ENCODE measurements around the gene ZFAND6. TPM values are rescaled to one million over a fixed set of nuclear protein-coding genes. Genes with fewer than 3 reads are reported as not detected.
"Not testable (repeated sequence)": the region's sequence is repeated elsewhere in the genome, so short reads cannot be mapped to it uniquely, and the experiment has no call there.

Gene ZFAND6
- total RNA-seq, 1 donor from 2014 or later, result 46.8 TPM

- no peaks in the 10 kb centered on the region for H3K36me3 Mint-ChIP-seq (ENCODE audit: low read depth)
- peaks cover 29% of the 10 kb centered on the region for H3K4me1 Mint-ChIP-seq (ENCODE audit: low read depth)
- no peaks in the 10 kb centered on the region for H3K9me3 Mint-ChIP-seq (ENCODE audit: low read depth)
- peak within 1 kb of the TSS; percentile 92 for H3K27ac Mint-ChIP-seq (ENCODE audit: unreplicated experiment)
- no peaks in the 10 kb centered on the region for H3K27me3 Mint-ChIP-seq (ENCODE audit: low read depth)
- DNase-seq (ENCODE audit: low spot score), result no peak
- peak within 1 kb of the TSS; percentile 79 for H3K4me3 Mint-ChIP-seq (ENCODE audit: unreplicated experiment)
- no peak for TF ChIP-seq CTCF (IDR thresholded peaks at IDR 0.05)
Observed at GRCh38 chr15:80152896-80153876, 93.7 kb downstream of the ZFAND6 start, which contains the start of gene FAH. Gene FAH, plus strand, starts transcription at chr15:80152999. Its CDS starts 56 bp downstream, at chr15:80153055.

GRCh38 chr15:80153900-80154299 is 94.4 kb downstream of the ZFAND6 start:
- Mint-ChIP-seq H3K27me3 (ENCODE audit: low read depth) (no peaks in the 10 kb centered on the region), H3K27ac (ENCODE audit: unreplicated experiment) (peak overlapping the region; percentile 92), H3K9me3 (ENCODE audit: low read depth) (no peaks in the 10 kb centered on the region), H3K4me1 (ENCODE audit: low read depth) (peaks cover 29% of the 10 kb centered on the region), H3K36me3 (ENCODE audit: low read depth) (no peaks in the 10 kb centered on the region), H3K4me3 (ENCODE audit: unreplicated experiment) (peak overlapping the region; percentile 79)
- DNase-seq (ENCODE audit: low spot score), result no peak
- TF ChIP-seq CTCF (IDR thresholded peaks at IDR 0.05), result no peak

- Mint-ChIP-seq H3K27me3 (ENCODE audit: low read depth) (no peaks in the 10 kb centered on the region), H3K4me3 (ENCODE audit: unreplicated experiment) (no peak overlapping the region), H3K9me3 (ENCODE audit: low read depth) (no peaks in the 10 kb centered on the region), H3K27ac (ENCODE audit: unreplicated experiment) (no peak overlapping the region), H3K36me3 (ENCODE audit: low read depth) (no peaks in the 10 kb centered on the region), H3K4me1 (ENCODE audit: low read depth) (peaks cover 29% of the 10 kb centered on the region)
- DNase-seq (ENCODE audit: low spot score), result no peak
- TF ChIP-seq CTCF (IDR thresholded peaks at IDR 0.05), result no peak
Observed at GRCh38 chr15:80154336-80154735, 94.9 kb downstream of the ZFAND6 start.

DNA sequence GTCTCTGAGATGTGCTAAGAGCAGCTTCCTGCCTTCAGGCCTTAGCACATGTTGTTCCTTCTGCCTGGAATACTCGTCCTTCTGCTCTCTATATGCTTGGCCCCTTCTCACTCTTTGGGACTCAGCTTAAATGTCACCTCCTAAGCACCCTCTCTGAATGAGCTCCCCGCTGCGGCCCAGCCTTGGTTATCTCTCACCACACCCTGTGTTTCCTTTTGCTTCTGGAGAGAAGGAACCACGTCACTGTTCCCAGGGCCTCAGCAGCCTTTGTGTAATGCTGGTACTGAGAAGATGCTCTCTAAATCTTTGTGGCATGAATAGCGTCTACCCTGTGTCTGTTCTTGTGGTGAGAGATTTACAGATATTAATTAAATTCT is 95.5 kb downstream of the ZFAND6 start:
- Mint-ChIP-seq H3K4me3 (ENCODE audit: unreplicated experiment) (no peak overlapping the region), H3K27ac (ENCODE audit: unreplicated experiment) (no peak overlapping the region)
- no peak for DNase-seq (ENCODE audit: low spot score)

DNA sequence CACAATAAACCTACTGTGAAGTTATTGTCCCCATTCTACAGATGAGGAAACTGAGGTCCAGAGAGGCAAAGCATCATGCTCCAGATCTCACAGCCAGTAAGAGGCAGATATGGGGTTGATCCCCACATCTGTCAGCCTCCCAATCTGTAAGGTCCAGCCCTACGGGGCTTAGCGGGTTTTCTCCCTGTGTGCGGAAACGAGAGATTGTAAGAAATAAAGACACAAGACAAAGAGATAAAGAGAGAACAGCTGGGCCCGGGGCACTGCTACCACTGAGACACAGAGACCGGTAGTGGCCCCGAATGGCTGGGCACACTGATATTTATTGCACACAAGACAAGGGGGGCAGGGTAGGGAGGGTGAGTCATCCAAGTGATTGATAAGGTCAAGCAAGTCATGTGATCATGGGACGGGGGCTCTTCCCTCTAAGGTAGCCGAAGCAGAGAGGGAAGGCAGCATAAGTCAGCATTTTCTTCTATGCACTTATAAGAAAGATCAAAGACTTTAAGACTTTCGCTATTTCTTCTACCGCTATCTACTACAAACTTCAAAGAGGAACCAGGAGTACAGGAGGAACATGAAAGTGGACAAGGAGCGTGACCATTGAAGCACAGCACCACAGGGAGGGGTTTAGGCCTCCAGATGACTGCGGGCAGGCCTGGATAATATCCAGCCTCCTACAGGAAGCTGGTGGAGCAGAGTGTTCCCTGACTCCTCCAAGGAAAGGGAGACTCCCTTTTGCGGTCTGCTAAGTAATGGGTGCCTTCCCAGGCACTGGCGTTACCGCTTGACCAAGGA is 96.1 kb downstream of the ZFAND6 start:
- H3K4me3 Mint-ChIP-seq (ENCODE audit: unreplicated experiment); H3K27ac Mint-ChIP-seq (ENCODE audit: unreplicated experiment); DNase-seq (ENCODE audit: low spot score); H3K9me3 Mint-ChIP-seq (ENCODE audit: low read depth); H3K36me3 Mint-ChIP-seq (ENCODE audit: low read depth); H3K27me3 Mint-ChIP-seq (ENCODE audit: low read depth): not testable (repeated sequence)
- H3K4me1 Mint-ChIP-seq (ENCODE audit: low read depth), result peaks cover 36% of the 10 kb centered on the region

More for the DNA sequence above, 95.5 kb downstream of the ZFAND6 start:
- TF ChIP-seq CTCF (IDR thresholded peaks at IDR 0.05), result no peak
- peaks cover 30% of the 10 kb centered on the region for H3K4me1 Mint-ChIP-seq (ENCODE audit: low read depth)
- no peaks in the 10 kb centered on the region for H3K27me3 Mint-ChIP-seq (ENCODE audit: low read depth)
- no peaks in the 10 kb centered on the region for H3K9me3 Mint-ChIP-seq (ENCODE audit: low read depth)
- H3K36me3 Mint-ChIP-seq (ENCODE audit: low read depth), result no peaks in the 10 kb centered on the region
